ENCODE measurements around the gene DCUN1D2. TPM values are rescaled to one million over a fixed set of nuclear protein-coding genes. Genes with fewer than 3 reads are reported as not detected.
"Not testable (repeated sequence)": the region's sequence is repeated elsewhere in the genome, so short reads cannot be mapped to it uniquely, and the experiment has no call there.

Gene DCUN1D2
- total and polyA plus RNA-seq, 8 donors: 4.8 to 18.3 (median 8.3) TPM

DNA sequence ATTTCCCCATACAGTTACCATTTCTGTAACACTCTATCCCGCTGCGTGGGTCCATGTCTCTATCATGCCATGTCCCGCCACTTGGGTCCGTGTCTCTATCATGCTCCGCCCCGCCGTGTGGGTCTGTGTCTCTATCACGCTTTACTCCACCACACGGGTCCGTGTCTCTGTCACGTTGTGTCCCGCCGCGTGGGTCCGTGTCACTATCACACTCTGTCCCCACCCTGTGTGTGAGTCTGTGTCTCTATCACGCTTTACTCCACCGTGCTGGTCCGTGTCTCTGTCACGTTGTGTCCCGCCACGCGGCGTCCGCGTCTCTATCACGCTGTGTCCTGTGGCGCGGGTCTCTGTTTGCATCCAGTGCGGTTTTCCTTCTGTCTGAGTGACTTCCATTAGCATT lies 48.9 kb downstream of the DCUN1D2 start:
- no peak for ATAC-seq
- no peak for FAIRE-seq
- H3K4me1 ChIP-seq: peaks cover 15 to 21% (median 18%) of the 10 kb centered on the region in 3 donors
- 95 to 98% methylated on average over 29 of the region's 29 CpGs for WGBS, 2 donors
- no peaks in the 10 kb centered on the region for H3K9me3 ChIP-seq
- no peak overlapping the region for H3K27ac ChIP-seq
- intact Hi-C loops (cut with DNase I): no loop called here
- peak in 2 of 6 donors; percentile 26 to 36 for DNase-seq
- no peaks in the 10 kb centered on the region for H3K27me3 ChIP-seq
- H3K4me3 ChIP-seq: no peak overlapping the region
- no peaks in the 10 kb centered on the region for H3K36me3 ChIP-seq
- TF ChIP-seq, protein P1, sequence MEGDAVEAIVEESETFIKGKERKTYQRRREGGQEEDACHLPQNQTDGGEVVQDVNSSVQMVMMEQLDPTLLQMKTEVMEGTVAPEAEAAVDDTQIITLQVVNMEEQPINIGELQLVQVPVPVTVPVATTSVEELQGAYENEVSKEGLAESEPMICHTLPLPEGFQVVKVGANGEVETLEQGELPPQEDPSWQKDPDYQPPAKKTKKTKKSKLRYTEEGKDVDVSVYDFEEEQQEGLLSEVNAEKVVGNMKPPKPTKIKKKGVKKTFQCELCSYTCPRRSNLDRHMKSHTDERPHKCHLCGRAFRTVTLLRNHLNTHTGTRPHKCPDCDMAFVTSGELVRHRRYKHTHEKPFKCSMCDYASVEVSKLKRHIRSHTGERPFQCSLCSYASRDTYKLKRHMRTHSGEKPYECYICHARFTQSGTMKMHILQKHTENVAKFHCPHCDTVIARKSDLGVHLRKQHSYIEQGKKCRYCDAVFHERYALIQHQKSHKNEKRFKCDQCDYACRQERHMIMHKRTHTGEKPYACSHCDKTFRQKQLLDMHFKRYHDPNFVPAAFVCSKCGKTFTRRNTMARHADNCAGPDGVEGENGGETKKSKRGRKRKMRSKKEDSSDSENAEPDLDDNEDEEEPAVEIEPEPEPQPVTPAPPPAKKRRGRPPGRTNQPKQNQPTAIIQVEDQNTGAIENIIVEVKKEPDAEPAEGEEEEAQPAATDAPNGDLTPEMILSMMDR (IDR thresholded peaks at IDR 0.05): no peak

DNA sequence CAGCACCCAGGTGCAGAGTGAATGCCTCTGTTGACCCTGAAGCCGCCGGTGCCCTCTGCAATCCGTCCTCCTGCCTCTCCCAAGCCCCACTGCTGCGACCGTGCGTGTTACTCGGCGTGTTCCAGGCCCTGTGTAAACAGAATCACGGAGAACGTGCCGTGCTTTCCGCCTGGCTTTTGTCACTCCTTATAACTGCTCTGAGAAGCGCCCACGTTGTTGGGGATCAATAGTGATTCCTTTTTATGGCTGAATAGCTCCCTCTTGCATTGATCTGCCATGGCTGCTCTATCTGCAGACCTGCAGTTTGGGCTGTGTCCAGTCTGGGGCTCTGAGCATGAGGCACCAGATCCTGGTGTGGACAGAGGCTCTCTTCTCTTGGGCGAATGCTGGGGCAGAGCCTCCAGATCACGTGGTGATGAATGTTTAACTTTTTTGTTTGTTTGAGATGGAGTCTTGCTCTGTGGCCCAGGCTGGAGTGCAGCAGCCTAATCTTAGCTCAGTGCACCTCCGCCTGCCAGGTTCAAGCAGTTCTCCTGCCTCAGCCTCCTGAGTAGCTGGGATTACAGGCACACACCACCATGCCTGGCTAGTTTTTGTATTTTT lies 53.0 kb downstream of the DCUN1D2 start:
- H3K4me1 ChIP-seq: peaks cover 0 to 4% (median 0%) of the 10 kb centered on the region in 3 donors
- no peaks in the 10 kb centered on the region for H3K27me3 ChIP-seq
- H3K27ac ChIP-seq: no peak overlapping the region
- no peak for FAIRE-seq
- H3K36me3 ChIP-seq: no peaks in the 10 kb centered on the region
- no peak overlapping the region for H3K4me3 ChIP-seq
- WGBS, 2 donors: 20 to 21% methylated on average over 17 of the region's 17 CpGs
- ATAC-seq: peak; percentile 44 to 86 (median 70)
- TF ChIP-seq, protein P1 (IDR thresholded peaks at IDR 0.05): no peak
- intact Hi-C loops (cut with DNase I): no loop called here
- peak in 1 of 6 donors; percentile 68 for DNase-seq
- H3K9me3 ChIP-seq: no peaks in the 10 kb centered on the region

DNA sequence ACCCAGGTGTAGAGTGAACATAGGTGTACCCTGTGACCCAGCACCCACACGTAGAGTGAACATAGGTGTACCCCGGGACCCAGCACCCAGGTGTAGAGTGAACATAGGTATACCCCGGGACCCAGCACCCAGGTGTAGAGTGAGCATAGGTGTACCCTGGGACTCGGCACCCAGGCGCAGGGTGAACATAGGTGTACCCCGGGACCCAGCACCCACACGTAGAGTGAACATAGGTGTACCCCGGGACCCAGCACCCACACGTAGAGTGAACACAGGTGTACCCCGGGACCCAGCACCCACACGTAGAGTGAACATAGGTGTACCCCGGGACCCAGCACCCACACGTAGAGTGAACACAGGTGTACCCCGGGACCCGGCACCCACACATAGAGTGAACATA lies 53.6 kb downstream of the DCUN1D2 start:
- H3K36me3 ChIP-seq; ATAC-seq; FAIRE-seq; H3K27ac ChIP-seq; H3K4me3 ChIP-seq; intact Hi-C loops (cut with DNase I); H3K4me1 ChIP-seq; H3K27me3 ChIP-seq; H3K9me3 ChIP-seq: not testable (repeated sequence)
- 93 to 95% methylated on average over 10 to 15 of the region's 15 CpGs for WGBS, 2 donors
- DNase-seq: peak in 1 of 6 donors; percentile 44

DNA sequence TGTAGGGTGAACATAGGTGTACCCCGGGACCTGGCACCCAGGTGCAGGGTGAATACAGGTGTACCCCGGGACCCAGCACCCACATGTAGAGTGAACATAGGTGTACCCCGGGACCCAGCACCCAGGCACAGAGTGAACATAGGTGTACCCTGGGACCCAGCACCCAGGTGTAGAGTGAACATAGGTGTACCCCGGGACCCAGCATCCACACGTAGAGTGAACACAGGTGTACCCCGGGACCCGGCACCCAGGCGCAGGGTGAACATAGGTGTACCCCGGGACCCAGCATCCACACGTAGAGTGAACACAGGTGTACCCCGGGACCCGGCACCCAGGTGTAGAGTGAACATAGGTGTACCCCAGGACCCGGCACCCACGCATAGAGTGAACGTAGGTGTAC lies 54.6 kb downstream of the DCUN1D2 start:
- DNase-seq: peak in 1 of 6 donors; percentile 62
- H3K36me3 ChIP-seq; H3K4me3 ChIP-seq; intact Hi-C loops (cut with DNase I); H3K4me1 ChIP-seq; ATAC-seq; H3K27ac ChIP-seq; H3K27me3 ChIP-seq; FAIRE-seq; H3K9me3 ChIP-seq: not testable (repeated sequence)
- 94 to 97% methylated on average over 15 of the region's 15 CpGs for WGBS, 2 donors

DNA sequence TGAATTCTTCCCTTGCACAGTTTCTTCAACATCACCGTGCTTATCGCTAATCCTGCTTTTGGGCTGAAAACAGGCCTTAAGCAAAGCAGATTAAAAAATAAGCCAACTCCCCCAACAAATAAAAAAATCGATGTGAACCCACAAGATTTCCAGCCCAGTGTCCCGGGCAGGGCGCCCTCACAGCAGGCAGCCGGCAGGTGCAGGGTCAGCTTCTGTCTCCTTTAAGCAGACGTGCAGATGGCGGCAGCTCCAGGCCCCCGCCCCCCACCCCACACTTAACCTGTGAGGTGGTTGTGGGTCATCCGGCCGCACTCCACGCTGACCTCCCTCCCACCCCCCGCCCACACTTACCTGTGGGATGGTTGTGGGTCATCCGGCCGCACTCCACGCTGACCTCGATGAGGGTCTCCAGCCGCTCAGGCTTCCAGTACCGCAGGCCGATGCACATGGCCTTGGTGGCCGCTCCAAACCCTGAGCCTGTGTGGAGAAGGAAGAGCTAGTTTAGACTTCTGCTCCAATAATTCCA lies 57.1 kb downstream of the DCUN1D2 start:
- H3K9me3 ChIP-seq: no peaks in the 10 kb centered on the region
- intact Hi-C loops (cut with DNase I): no loop called here
- H3K4me1 ChIP-seq: no peaks in the 10 kb centered on the region
- FAIRE-seq (no peak), DNase-seq (no peak), ATAC-seq (no peak)
- WGBS, 2 donors: 92 to 95% methylated on average over 21 of the region's 21 CpGs
- TF ChIP-seq, protein P1 (IDR thresholded peaks at IDR 0.05): no peak
- H3K36me3 ChIP-seq: no peaks in the 10 kb centered on the region
- H3K27me3 ChIP-seq: no peaks in the 10 kb centered on the region
- no peak overlapping the region for H3K27ac ChIP-seq
- H3K4me3 ChIP-seq: no peak overlapping the region

Data from pancreas (tissue), 10 donors.